HG02642 (cell line): ENCODE measurements around the gene SBK2.

Experiments
- ATAC-seq: cut with Tn5 transposase; IDR thresholded peaks from one replicate; pipeline ENCODE4 v1.9.1; 2021; ENCODE audit warnings: mild to moderate bottlenecking; ENCODE audit not compliant: unreplicated experiment, poor library complexity

The SBK2 gene

GRCh38 chr19:55554741-55555152, 17.8 kb upstream of the SBK2 start:
- ATAC-seq = no peak

DNA sequence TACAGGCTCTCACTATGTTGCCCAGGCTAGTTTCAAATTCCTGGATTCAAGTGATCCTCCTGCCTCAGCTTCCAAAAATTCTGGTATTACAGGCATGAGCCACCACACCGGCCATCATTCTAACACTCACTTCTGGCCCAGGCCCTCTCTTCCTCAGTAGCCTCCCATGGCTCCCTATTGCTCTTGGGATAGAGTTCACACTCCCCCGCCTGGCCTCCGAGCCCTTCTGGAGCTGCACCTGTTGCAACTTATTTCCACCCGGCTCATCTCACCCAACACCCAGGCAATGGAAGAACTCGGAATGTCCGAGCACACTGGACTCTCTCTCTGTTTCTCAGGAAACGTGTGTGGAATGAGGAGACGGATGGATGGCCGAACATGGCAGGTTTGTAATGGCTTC, 17.4 kb upstream of the SBK2 start:
- ATAC-seq = no peak

- ATAC-seq = no peak
These were observed 16.6 kb upstream of the SBK2 start for GRCh38 chr19:55553217-55554182.

GRCh38 chr19:55552620-55553019, 15.7 kb upstream of the SBK2 start:
- ATAC-seq = no peak

DNA sequence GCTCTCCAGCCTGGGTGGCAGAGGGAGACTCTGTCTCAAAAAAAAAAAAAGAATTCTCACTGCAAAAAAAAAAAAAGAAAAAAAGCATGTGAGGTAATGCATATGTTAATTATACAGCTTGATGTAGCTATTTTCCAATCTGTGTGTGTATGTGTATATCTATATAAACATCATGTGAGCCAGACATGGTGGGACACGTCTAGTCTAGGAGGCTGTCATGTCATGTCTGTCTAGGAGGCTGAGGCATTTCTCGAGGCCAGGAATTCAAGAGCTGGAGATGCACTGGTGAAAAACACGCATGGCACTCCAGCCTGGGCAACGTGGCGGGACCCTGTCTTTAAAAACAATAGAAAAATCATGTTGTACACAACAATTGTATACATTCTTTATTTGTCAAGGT, 15.3 kb upstream of the SBK2 start:
- ATAC-seq = no peak

GRCh38 chr19:55550321-55550650, 13.4 kb upstream of the SBK2 start:
- no peak for ATAC-seq

DNA sequence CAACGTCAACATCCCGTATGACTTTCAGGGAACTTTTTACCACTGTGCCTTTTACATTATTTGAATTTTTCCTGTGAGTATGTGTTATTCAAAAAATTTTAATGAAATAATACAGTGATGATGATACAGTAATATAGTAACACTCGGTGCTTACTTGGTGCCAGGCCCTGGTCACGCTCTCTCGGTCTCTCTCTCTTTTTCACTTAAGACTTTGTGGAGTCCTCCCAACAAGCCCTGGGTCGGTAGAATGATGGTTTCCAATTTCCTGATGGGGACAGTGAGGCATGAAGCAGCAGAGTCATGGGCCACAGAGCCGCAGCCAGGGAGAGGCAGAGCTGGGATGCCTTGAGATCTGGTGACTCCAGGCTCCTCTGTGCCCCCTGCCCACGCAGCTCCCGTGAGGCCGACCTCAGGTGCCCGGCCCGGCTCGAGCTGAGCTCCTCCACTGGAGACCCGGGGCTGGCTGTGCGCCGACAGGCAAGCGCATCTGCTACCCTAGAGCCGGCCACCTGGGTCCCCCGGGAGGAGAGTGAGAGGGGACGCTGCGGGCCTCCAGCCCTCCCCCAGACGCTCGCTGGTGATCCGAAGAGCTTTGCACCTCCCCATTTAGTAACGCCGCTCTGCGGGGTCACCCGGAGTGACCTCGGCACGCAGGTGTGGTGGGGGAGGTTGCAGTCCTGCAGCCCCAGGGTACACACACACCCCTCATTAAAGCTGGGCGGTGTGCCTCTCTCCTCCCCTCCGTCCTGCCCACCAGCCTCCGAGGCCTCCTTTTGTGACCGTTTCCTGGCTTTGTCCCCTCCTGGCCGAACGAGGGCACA, 12.8 kb upstream of the SBK2 start:
- no peak for ATAC-seq

- no peak for ATAC-seq
These were observed 10.1 kb upstream of the SBK2 start for GRCh38 chr19:55546822-55547614.

- no peak for ATAC-seq
These were observed 9.1 kb upstream of the SBK2 start for GRCh38 chr19:55546011-55546410.

GRCh38 chr19:55545443-55545842, 8.5 kb upstream of the SBK2 start, which contains the start of gene SBK3:
Gene SBK3, minus strand, starts transcription at chr19:55545543. Its CDS starts 0 bp downstream, at chr19:55545543.
- no peak for ATAC-seq

- no peak for ATAC-seq
These were observed 8.0 kb upstream of the SBK2 start for GRCh38 chr19:55544776-55545439.

DNA sequence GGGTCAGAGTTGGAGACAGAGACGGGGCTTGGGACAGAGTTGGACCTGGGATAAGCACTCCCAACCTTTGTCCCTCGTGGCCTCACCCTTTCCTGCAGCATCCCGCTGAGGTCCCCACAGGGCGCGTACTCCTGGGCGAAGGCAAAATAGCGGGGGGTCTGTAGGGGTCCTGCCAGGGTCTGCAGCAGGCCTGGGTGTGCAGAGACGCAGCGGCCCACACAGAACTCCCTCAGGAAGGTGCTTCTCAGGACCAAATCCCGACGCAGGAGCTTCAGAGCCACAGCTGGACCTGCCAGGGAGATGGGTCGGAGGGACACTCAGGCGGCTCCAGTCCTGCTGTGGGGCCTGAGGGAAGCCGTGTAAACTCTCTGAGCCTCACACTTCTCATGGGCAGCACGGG, 7.1 kb upstream of the SBK2 start:
- no peak for ATAC-seq

DNA sequence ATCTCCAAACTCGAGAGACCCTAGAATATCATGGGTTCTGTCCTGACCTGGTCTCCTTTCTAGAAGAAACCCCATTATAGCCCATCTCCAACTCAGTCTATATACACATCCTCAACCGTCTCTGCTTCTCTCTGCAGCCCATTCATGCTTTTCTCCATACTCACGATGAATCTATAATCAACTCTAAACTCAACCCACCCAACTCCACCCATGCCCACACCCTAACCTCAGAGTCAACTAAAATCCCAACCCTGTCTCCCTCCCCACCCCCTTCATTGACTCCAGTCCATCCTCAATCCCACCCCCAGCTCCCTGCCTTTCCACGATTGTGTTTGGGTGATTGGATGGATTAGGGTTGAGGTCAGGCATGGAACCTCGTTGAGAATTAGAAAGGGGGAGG, 6.6 kb upstream of the SBK2 start:
- no peak for ATAC-seq

DNA sequence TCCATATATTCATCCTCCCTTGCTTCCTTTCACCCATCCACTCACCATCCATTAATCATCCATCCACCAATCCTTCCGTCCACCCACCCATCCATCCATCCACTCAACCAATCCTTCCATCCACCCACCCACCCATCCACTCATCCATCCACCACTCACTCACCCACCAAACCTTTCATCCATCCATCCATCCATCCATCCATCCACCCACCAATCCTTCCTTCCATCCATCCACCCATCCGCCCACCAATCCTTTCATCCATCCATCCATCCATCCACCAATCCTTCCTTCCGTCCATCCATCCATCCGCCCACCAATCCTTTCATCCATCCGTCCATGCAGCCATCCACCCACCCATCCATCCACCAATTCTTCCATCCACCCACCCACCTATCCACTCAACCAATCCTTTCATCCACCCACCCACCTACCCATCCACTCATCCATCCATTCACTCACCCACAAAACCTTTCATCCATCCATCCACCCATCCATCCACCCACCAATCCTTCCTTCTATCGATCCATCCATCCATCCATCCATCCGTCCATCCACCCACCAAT, 5.4 kb upstream of the SBK2 start:
- ATAC-seq = no peak

- ATAC-seq = no peak
These were observed 4.2 kb upstream of the SBK2 start for GRCh38 chr19:55541091-55541490.

GRCh38 chr19:55540619-55541018, 3.7 kb upstream of the SBK2 start:
- no peak for ATAC-seq

DNA sequence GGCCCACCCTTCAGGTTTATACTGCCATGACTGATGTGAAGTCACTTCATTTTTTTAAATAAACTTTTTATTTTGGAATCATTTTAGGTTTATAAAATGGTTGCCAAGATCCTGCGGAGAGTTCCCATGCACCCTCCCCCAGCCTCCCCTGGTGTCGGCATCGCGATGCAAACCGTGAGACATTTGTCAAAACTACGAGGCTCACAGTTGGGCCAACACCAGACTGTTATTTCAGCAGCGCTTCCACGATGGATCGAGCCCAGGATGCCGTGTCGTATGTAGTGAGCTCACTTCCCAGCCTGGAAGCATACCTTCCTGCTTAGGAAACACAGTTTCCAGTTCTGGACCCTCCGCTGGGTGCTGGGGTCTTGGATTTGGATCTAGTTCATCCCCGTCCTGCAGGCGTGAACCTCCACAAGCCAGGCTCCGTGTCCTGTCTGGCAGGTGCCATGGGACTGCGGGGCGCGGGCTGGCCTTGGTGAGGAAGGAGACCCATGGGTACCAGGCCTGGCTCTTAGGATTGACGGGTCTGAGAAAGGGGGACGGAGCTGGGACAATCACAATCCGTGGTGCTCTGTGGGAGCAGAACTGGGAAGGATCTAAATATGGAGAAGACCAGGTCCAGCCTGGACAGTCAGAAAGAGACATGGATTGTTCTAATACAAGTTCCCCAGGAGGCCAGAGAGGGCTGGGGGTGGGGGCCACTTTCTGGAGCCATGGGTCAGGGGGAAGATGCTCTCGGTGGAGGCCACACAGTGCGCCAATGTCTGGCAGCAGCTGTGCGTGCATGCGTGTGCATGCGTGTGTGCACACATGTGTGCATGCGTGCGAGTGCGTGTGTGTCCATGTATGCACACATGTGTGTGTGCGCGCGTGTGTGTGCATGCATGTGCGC, 2.4 kb upstream of the SBK2 start:
- no peak for ATAC-seq

- ATAC-seq = no peak
These were observed 1.2 kb upstream of the SBK2 start for GRCh38 chr19:55538132-55538531.

DNA sequence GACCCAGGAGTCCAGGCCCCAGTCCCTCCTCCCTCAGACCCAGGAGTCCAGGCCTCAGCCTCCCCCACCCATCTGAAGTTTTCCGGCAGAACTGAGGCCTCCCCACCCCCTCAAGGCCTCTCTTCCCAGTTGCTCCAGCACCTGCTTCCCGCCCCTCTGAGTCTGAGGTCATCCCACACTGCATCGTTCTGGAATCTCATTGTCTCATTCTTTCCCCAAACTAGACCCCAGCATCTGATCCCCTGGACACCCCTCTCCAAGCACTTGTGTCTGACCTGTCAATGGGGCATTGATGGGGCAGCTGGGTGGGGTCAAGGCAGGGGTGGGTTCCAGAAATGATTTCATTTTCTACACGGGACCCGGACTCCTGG, 793 bp upstream of the SBK2 start:
- ATAC-seq = no peak
